B cell (primary cell): Measurements from ENCODE around the gene HLA-A. TPM values are rescaled to one million over a fixed set of nuclear protein-coding genes. Genes with fewer than 3 reads are reported as not detected.

ENCODE experiments used
- ATAC-seq: fragments of 200-7000 bp; cut with Tn5 transposase; one replicate; pipeline ENCODE4 v1.10.0; 2021; ENCODE audit warnings: low read depth, mild to moderate bottlenecking, moderate number of reproducible peaks, moderate library complexity
- CTCF ChIA-PET: fragments of 350-600 bp; sonication (Branson Sonifier 250); formaldehyde crosslinking; loops from one replicate; lab custom pipeline; 2021; ENCODE audit warnings: antibody characterized with exemption, inconsistent platforms; lab: Charles Lee
- POLR2A ChIA-PET: fragments of 350-600 bp; sonication (Branson Sonifier 250); formaldehyde crosslinking; loops from one replicate; lab custom pipeline; 2021; ENCODE audit warnings: antibody characterized with exemption; lab: Charles Lee
- DNase-seq: peaks from one replicate; pipeline ENCODE4 v3.0.0; 2013
- H2AFZ ChIP-seq: 2 replicates; pipeline ENCODE4 v1.6.1; 2012; ENCODE audit warnings: mild to moderate bottlenecking, low read depth, low read length; ENCODE audit not compliant: insufficient read depth, poor library complexity, severe bottlenecking
- H3K27ac ChIP-seq, 2 donors: 1 replicate in 1 of 2; 2 replicates in 1 of 2; pipeline ENCODE4 v1.5.1; 2012 to 2013; ENCODE audit warnings: low read length in 2 of 2, mild to moderate bottlenecking in 2 of 2, moderate library complexity in 1 of 2
- H3K27me3 ChIP-seq, 4 experiments: fragments of 200-600 bp in 1 of 4; sonication (generic) in 1 of 4; replicated peaks in 1 of 4; 1 replicate in 2 of 4; 2 replicates in 2 of 4; pipeline versions ENCODE4 v1.6.1 to v1.7.0; 2013 to 2016; ENCODE audit warnings: low read length in 3 of 4, mild to moderate bottlenecking in 2 of 4, mixed read lengths in 1 of 4, moderate library complexity in 1 of 4; ENCODE audit not compliant: insufficient read depth in 4 of 4, control insufficient read depth in 3 of 4; ENCODE audit errors: control extremely low read depth in 1 of 4
- H3K36me3 ChIP-seq, 2 experiments: replicated peaks in 1 of 2; 1 replicate in 1 of 2; 2 replicates in 1 of 2; pipeline versions ENCODE4 v1.6.1 to v1.7.1; 2013; ENCODE audit warnings: low read length in 1 of 2; ENCODE audit not compliant: insufficient read depth in 2 of 2, control insufficient read depth in 1 of 2; ENCODE audit errors: control extremely low read depth in 1 of 2, extremely low read depth in 1 of 2
- H3K4me1 ChIP-seq, 2 donors: fragments of 200-600 bp in 1 of 2; sonication (generic) in 1 of 2; 1 replicate in 1 of 2; 2 replicates in 1 of 2; pipeline versions ENCODE4 v1.5.1 to v1.6.1; 2013 to 2017; ENCODE audit warnings: low read length in 2 of 2; ENCODE audit not compliant: control insufficient read depth in 2 of 2, insufficient read depth in 2 of 2
- H3K4me2 ChIP-seq: replicated peaks from 2 replicates; pipeline ENCODE3; 2012; ENCODE audit warnings: mild to moderate bottlenecking, low read depth, low read length; ENCODE audit not compliant: poor library complexity, severe bottlenecking
- H3K4me3 ChIP-seq, 5 experiments: fragments of 200-600 bp in 1 of 5; sonication (generic) in 1 of 5; 1 replicate in 3 of 5; 2 replicates in 2 of 5; pipeline versions ENCODE4 v1.5.1 to v1.7.0; 2011 to 2016; ENCODE audit warnings: low read length in 4 of 5, mild to moderate bottlenecking in 4 of 5, low read depth in 2 of 5, control low read depth in 1 of 5, moderate library complexity in 1 of 5; ENCODE audit not compliant: insufficient read depth in 1 of 5; ENCODE audit errors: control extremely low read depth in 1 of 5, extremely low read depth in 1 of 5
- H3K79me2 ChIP-seq: fragments of 200-600 bp; sonication (generic); one replicate; pipeline ENCODE4 v1.6.0; 2016; ENCODE audit warnings: low read length; ENCODE audit not compliant: control insufficient read depth, insufficient read depth
- H3K9ac ChIP-seq: fragments of 200-600 bp; sonication (generic); 2 replicates; pipeline ENCODE4 v1.6.1; 2017; ENCODE audit warnings: mild to moderate bottlenecking, low read length, moderate library complexity
- H3K9me3 ChIP-seq, 3 donors: one replicate each; pipeline versions ENCODE4 v1.6.1 to v1.7.1; 2013; ENCODE audit warnings: low read length in 2 of 3; ENCODE audit not compliant: control insufficient read depth in 2 of 3, insufficient read depth in 1 of 3; ENCODE audit errors: control extremely low read depth in 1 of 3
- H4K20me1 ChIP-seq: 2 replicates; pipeline ENCODE4 v1.6.0; 2012; ENCODE audit warnings: mild to moderate bottlenecking, low read length; ENCODE audit not compliant: insufficient read depth, control insufficient read depth, poor library complexity, severe bottlenecking
- H3K27ac Mint-ChIP-seq: one replicate; pipeline ENCODE4 v1.8.0; 2021; ENCODE audit warnings: mixed read lengths
- H3K27me3 Mint-ChIP-seq: one replicate; pipeline ENCODE4 v1.8.0; 2021; ENCODE audit warnings: mixed read lengths
- H3K4me1 Mint-ChIP-seq: one replicate; pipeline ENCODE4 v1.8.0; 2021; ENCODE audit warnings: mixed read lengths
- H3K4me3 Mint-ChIP-seq: one replicate; pipeline ENCODE4 v1.8.0; 2021; ENCODE audit warnings: mixed read lengths
- H3K9me3 Mint-ChIP-seq: one replicate; pipeline ENCODE4 v1.8.0; 2022; ENCODE audit warnings: mixed read lengths; ENCODE audit not compliant: insufficient read depth
- EZH2 ChIP-seq: IDR thresholded peaks from 2 replicates; pipeline ENCODE4 v1.6.1; 2012; ENCODE audit warnings: borderline replicate concordance, low read depth, mild to moderate bottlenecking, moderate library complexity, low read length; ENCODE audit not compliant: insufficient read depth, poor library complexity, severe bottlenecking
- WGBS: methylation state at CpG from one replicate; pipeline ENCODE4 v1.1.5; 2013; ENCODE audit warnings: missing lambda C conversion rate; ENCODE audit not compliant: insufficient coverage; 5-methylcytosine and 5-hydroxymethylcytosine counted together
- intact Hi-C: fragments of 100-400 bp; cut with micrococcal nuclease; formaldehyde crosslinking; loops from one replicate; pipeline ENCODE4 v1.10.0; 2022
- polyA plus RNA-seq: library from polyadenylated mRNA; depleted of rRNA; stranded (reverse); fragments of >200 nt; gene quantifications from 2 replicates; pipeline ENCODE4 v1.2.3, GENCODE V29; 2012
- total RNA-seq, 2 donors: library from RNA; stranded (reverse); fragments of 120-200 nt in 1 of 2; gene quantifications; 1 replicate in 1 of 2; 2 replicates in 1 of 2; pipeline versions ENCODE4 v1.2.3 to v1.2.4, GENCODE V29; 2013 to 2022
- TF ChIP-seq, protein P1 (sequence below): fragments of 200-600 bp; IDR thresholded peaks from one replicate; pipeline ENCODE4 v1.8.0; 2022; ENCODE audit warnings: antibody characterized with exemption, mild to moderate bottlenecking

The HLA-A gene
- total and polyA plus RNA-seq, 2 donors (not counting 1 experiment from before 2014, with no cell fraction given), result 1,607 to 2,454 TPM

GRCh38 chr6:29964518-29964886, 22.2 kb downstream of the HLA-A start:
- no peaks in the 10 kb centered on the region for H3K27me3 Mint-ChIP-seq
- CTCF ChIA-PET, result interaction anchor here (0.6 to 6.5 kb wide), 8 partner anchors 12 to 117 kb away, joined by 3 to 91 read pairs (median 4); partner anchors contain the start of gene HLA-A
- peak overlapping the region; percentile 22 for H3K9ac ChIP-seq
- no peak for ATAC-seq
- intact Hi-C loops, result loop anchor here (2.0 kb wide), 1 partner anchor 102 kb away; the partner anchor contains the start of gene PPP1R11
- no peaks in the 10 kb centered on the region for H3K36me3 ChIP-seq
- H3K4me2 ChIP-seq, result peak overlapping the region; percentile 66
- H3K27ac ChIP-seq, result peak overlapping the region; percentile 47 to 66
- WGBS, result 8% methylated on average over 1 of the region's 3 CpGs
- no peak for DNase-seq
- peak overlapping the region; percentile 86 for H3K4me3 Mint-ChIP-seq
- no peaks in the 10 kb centered on the region for H4K20me1 ChIP-seq
- no peaks in the 10 kb centered on the region for H3K27me3 ChIP-seq
- no peaks in the 10 kb centered on the region for H3K9me3 ChIP-seq
- H3K4me1 ChIP-seq, result peaks cover 28 to 34% of the 10 kb centered on the region in 2 donors
- H2AFZ ChIP-seq, result no peak overlapping the region
- POLR2A ChIA-PET, result interaction anchor here (0.8 to 2.9 kb wide), 7 partner anchors 11 to 362 kb away, joined by 4 to 15 read pairs (median 12); partner anchors contain the start of genes HLA-A and TRIM39
- H3K4me3 ChIP-seq, result peak overlapping the region in 2 of 5 experiments; percentile 7 to 65
- H3K9me3 Mint-ChIP-seq, result no peaks in the 10 kb centered on the region
- TF ChIP-seq, protein P1, sequence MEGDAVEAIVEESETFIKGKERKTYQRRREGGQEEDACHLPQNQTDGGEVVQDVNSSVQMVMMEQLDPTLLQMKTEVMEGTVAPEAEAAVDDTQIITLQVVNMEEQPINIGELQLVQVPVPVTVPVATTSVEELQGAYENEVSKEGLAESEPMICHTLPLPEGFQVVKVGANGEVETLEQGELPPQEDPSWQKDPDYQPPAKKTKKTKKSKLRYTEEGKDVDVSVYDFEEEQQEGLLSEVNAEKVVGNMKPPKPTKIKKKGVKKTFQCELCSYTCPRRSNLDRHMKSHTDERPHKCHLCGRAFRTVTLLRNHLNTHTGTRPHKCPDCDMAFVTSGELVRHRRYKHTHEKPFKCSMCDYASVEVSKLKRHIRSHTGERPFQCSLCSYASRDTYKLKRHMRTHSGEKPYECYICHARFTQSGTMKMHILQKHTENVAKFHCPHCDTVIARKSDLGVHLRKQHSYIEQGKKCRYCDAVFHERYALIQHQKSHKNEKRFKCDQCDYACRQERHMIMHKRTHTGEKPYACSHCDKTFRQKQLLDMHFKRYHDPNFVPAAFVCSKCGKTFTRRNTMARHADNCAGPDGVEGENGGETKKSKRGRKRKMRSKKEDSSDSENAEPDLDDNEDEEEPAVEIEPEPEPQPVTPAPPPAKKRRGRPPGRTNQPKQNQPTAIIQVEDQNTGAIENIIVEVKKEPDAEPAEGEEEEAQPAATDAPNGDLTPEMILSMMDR, result no peak
- no peak for TF ChIP-seq EZH2
- peaks cover 46% of the 10 kb centered on the region for H3K4me1 Mint-ChIP-seq
- H3K27ac Mint-ChIP-seq, result peak overlapping the region; percentile 90
- peaks cover 5% of the 10 kb centered on the region for H3K79me2 ChIP-seq

GRCh38 chr6:29964887-29965562, 22.7 kb downstream of the HLA-A start:
- peaks cover 41% of the 10 kb centered on the region for H3K4me1 Mint-ChIP-seq
- peak overlapping the region; percentile 86 for H3K4me3 Mint-ChIP-seq
- Histone ChIP-seq H4K20me1 (no peaks in the 10 kb centered on the region), H3K4me3 (peak overlapping the region in 4 of 5 experiments; percentile 38 to 65 (median 46)), H3K9ac (peak overlapping the region; percentile 22), H3K27me3 (no peaks in the 10 kb centered on the region), H3K79me2 (peaks cover 5% of the 10 kb centered on the region), H3K9me3 (no peaks in the 10 kb centered on the region), H2AFZ (peak overlapping the region; percentile 4), H3K4me2 (peak overlapping the region; percentile 66), H3K27ac (peak overlapping the region; percentile 47 to 66), H3K36me3 (no peaks in the 10 kb centered on the region), H3K4me1 (peaks cover 25 to 30% of the 10 kb centered on the region in 2 donors)
- DNase-seq (peak; percentile 89), ATAC-seq (peak; percentile 93)
- H3K9me3 Mint-ChIP-seq, result no peaks in the 10 kb centered on the region
- intact Hi-C loops, result loop anchor here (1.0 to 5.0 kb wide), 4 partner anchors 23 to 102 kb away; partner anchors contain the start of genes HLA-A and PPP1R11
- no peaks in the 10 kb centered on the region for H3K27me3 Mint-ChIP-seq
- POLR2A ChIA-PET, result interaction anchor here (0.8 to 2.9 kb wide), 10 partner anchors 10 to 362 kb away, joined by 3 to 15 read pairs (median 6); partner anchors contain the start of genes HLA-A, PPP1R11 and TRIM39
- WGBS, result 2% methylated on average over 7 of the region's 7 CpGs
- TF ChIP-seq EZH2, result no peak
- H3K27ac Mint-ChIP-seq, result peak overlapping the region; percentile 90
- CTCF ChIA-PET, result interaction anchor here (0.6 to 6.5 kb wide), 9 partner anchors 11 to 117 kb away, joined by 3 to 91 read pairs (median 5); partner anchors contain the start of gene HLA-A
